BLaER1 (cell line): Measurements from ENCODE around the gene CLSTN2.

Experiments used
- H3K27ac ChIP-seq: shearing (Covaris generic); formaldehyde crosslinking; 2 replicates; pipeline ENCODE4 v1.8.1; 2022
- H3K27me3 ChIP-seq: shearing (Covaris generic); formaldehyde crosslinking; 2 replicates; pipeline ENCODE4 v1.8.1; 2022
- H3K36me3 ChIP-seq: shearing (Covaris generic); formaldehyde crosslinking; 2 replicates; pipeline ENCODE4 v1.8.1; 2022
- H3K4me1 ChIP-seq: shearing (Covaris generic); formaldehyde crosslinking; 2 replicates; pipeline ENCODE4 v1.8.1; 2022
- H3K4me2 ChIP-seq: shearing (Covaris generic); formaldehyde crosslinking; 2 replicates; pipeline ENCODE4 v1.8.1; 2022
- H3K4me3 ChIP-seq: shearing (Covaris generic); formaldehyde crosslinking; 2 replicates; pipeline ENCODE4 v1.8.1; 2022
- H3K9ac ChIP-seq: shearing (Covaris generic); formaldehyde crosslinking; 2 replicates; pipeline ENCODE4 v1.8.1; 2022
- H3K9me3 ChIP-seq: shearing (Covaris generic); formaldehyde crosslinking; 2 replicates; pipeline ENCODE4 v1.8.1; 2022
- H4K20me1 ChIP-seq: shearing (Covaris generic); formaldehyde crosslinking; 2 replicates; pipeline ENCODE4 v1.8.1; 2022
- Cebpa-rat ChIP-seq: shearing (Covaris generic); IDR thresholded peaks from 2 replicates; pipeline ENCODE4 v1.8.1; 2022

CLSTN2 gene

DNA sequence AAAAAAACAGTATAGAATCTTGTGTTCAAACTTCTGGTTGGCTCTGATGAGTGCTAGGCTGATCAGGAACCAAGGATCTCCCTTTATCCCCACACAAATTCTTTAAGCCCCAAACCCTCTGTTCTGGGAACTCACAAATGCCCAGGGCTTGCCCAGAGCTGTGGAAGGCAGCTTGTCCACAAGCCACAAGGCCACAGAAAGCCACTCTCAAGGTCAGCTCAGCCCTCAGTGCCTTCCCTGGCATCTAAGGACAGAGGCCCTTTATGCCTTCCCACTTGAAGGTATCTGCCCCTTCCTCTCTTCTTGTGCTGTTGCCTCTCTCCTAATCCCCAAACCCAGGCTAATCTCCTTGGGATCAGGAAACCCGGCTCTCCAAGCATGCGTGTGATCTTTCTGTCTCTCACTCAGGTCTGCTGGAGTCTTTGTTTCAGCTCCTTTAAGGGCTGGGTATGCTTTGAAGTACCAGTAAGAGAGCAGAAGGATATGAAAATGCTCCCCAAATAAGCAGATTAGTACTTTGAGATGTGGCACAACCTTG, 597.9 kb downstream of the CLSTN2 start:
- no peak for TF ChIP-seq Cebpa-rat
- Histone ChIP-seq H3K4me2 (no peak overlapping the region), H3K4me1 (no peaks in the 10 kb centered on the region), H4K20me1 (no peaks in the 10 kb centered on the region), H3K27me3 (no peaks in the 10 kb centered on the region), H3K9ac (no peak overlapping the region), H3K36me3 (no peaks in the 10 kb centered on the region), H3K9me3 (0 out of 2 replicates have a peak, but pooled peaks cover 4% of the 10 kb centered on the region), H3K4me3 (no peak overlapping the region), H3K27ac (no peak overlapping the region)

DNA sequence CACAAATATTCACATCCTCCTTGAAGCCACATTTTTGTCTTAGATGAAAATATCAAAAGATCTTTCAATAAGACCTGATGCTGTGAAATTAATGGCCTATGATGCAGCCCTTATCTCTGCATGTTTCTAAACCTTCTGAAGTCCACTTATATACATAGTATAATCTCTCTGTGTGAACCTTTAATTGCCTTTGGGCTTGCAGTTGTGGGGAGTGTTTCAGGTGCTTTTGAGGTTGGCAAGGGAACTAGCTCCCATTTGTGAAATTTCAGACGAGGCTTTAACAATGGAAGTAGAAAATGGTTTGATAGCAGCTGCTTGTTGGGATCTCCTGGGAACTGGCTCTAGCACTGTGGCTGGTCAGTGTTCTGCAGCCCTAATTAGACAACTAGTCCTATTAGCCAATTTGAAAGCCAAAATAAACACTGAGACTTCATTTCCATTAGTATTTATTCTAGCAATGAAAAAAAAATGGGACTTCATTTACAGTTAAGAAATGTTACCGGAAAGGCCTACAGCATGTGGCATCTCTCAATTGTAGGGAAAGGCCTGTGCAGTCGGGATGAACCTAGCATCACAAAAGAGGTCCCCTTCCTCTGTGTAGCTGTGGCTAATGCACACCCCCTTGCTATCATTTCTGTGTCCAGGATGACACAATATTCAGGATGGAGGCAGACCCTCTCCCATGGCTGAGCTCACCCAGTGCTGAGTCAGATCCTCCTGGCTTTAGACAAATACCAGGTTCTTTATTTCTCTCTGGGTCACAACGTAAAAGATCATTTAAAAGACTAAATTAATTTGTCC, 602.1 kb downstream of the CLSTN2 start:
- no peaks in the 10 kb centered on the region for H3K27me3 ChIP-seq
- H3K4me1 ChIP-seq: no peaks in the 10 kb centered on the region
- H3K27ac ChIP-seq: no peak overlapping the region
- TF ChIP-seq Cebpa-rat: no peak
- no peaks in the 10 kb centered on the region for H3K36me3 ChIP-seq
- no peak overlapping the region for H3K4me2 ChIP-seq
- H3K9me3 ChIP-seq: 0 out of 2 replicates have a peak, but pooled peaks cover 4% of the 10 kb centered on the region
- no peaks in the 10 kb centered on the region for H4K20me1 ChIP-seq
- H3K9ac ChIP-seq: no peak overlapping the region
- H3K4me3 ChIP-seq: no peak overlapping the region

GRCh38 chr3:140537727-140538082, 602.7 kb downstream of the CLSTN2 start:
- H3K36me3 ChIP-seq: no peaks in the 10 kb centered on the region
- H3K9ac ChIP-seq: no peak overlapping the region
- no peaks in the 10 kb centered on the region for H3K27me3 ChIP-seq
- no peaks in the 10 kb centered on the region for H4K20me1 ChIP-seq
- no peaks in the 10 kb centered on the region for H3K4me1 ChIP-seq
- no peak overlapping the region for H3K27ac ChIP-seq
- TF ChIP-seq Cebpa-rat: no peak
- H3K9me3 ChIP-seq: 0 out of 2 replicates have a peak, but pooled peaks cover 4% of the 10 kb centered on the region
- no peak overlapping the region for H3K4me2 ChIP-seq
- no peak overlapping the region for H3K4me3 ChIP-seq

DNA sequence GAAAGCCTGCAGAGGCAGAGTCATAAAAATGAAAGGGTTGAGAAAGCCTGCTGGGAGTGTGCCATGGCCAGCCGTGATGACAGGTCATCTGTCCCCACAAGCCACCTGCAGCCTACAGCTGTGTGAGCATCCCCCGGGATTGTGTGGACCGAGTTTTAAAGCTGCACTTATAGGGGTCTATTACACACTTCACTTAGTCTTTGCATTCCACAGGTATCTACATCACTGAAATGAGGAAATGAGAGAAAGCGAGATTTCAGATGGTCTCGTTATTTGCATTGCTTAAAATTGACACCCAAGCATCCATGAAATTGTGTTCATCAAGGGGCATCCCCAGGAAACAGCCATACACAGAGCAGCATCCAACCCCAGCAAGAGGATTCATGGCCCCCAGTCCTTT, 605.3 kb downstream of the CLSTN2 start:
- H3K4me3 ChIP-seq: no peak overlapping the region
- no peaks in the 10 kb centered on the region for H3K4me1 ChIP-seq
- H4K20me1 ChIP-seq: no peaks in the 10 kb centered on the region
- no peak overlapping the region for H3K4me2 ChIP-seq
- H3K27ac ChIP-seq: no peak overlapping the region
- no peak for TF ChIP-seq Cebpa-rat
- no peaks in the 10 kb centered on the region for H3K9me3 ChIP-seq
- no peak overlapping the region for H3K9ac ChIP-seq
- no peaks in the 10 kb centered on the region for H3K36me3 ChIP-seq
- no peaks in the 10 kb centered on the region for H3K27me3 ChIP-seq

DNA sequence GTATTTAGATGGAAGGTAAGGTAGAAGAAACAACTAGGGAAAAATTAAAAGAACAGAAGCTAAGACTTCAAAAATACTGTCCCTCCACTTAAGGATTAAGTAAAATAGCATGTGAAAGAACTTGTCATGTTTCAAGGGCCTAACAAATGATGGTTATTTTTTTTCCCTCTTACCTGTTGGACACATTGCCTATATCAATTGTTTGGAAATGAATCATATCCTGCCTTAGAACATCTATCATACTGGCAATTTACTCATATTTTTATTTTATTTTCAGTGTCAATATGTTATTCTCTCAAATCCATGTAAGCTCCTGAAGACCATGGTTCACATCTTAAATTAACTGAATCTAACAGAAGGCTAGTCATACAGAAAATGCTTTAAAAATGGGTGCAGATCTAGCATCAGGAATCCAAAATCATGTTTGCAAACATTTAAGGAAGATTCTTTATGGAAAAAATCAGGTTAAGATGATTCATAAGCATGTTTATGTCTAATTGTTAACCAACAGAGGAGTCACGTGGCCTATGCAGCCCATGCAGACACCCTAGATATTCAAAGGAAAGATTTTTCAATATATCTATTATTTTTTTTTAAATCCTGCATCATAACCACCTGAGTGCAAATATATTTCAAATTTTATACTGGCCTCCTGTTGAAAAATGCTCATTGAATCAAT, 607.1 kb downstream of the CLSTN2 start:
- H3K27me3 ChIP-seq: no peaks in the 10 kb centered on the region
- no peaks in the 10 kb centered on the region for H3K4me1 ChIP-seq
- H3K9ac ChIP-seq: no peak overlapping the region
- H3K27ac ChIP-seq: no peak overlapping the region
- no peak overlapping the region for H3K4me3 ChIP-seq
- no peak overlapping the region for H3K4me2 ChIP-seq
- no peaks in the 10 kb centered on the region for H4K20me1 ChIP-seq
- H3K9me3 ChIP-seq: no peaks in the 10 kb centered on the region
- no peaks in the 10 kb centered on the region for H3K36me3 ChIP-seq
- TF ChIP-seq Cebpa-rat: no peak

DNA sequence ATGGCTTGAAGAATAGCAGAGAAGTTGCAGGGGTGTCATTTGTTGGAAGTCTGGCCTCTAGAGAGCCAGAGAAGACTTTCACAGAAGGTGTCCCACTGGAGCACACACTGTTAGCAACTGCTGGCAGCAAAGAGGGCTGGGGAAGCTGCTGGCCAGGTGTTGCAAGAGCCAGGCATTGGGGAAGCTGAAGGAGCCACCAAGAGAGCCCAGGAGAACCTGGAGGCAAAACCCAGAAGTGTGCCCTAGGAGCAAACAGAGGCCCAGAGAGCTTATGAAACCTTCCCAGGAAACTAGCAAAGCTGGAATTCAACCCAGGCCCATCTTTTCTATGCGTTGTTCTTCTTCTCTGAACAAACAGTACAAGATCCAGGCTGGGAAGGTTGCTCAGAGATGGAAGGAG, 610.2 kb downstream of the CLSTN2 start:
- H3K27me3 ChIP-seq: no peaks in the 10 kb centered on the region
- no peak overlapping the region for H3K27ac ChIP-seq
- H3K9me3 ChIP-seq: no peaks in the 10 kb centered on the region
- TF ChIP-seq Cebpa-rat: no peak
- no peaks in the 10 kb centered on the region for H3K4me1 ChIP-seq
- no peaks in the 10 kb centered on the region for H4K20me1 ChIP-seq
- H3K4me2 ChIP-seq: no peak overlapping the region
- H3K36me3 ChIP-seq: no peaks in the 10 kb centered on the region
- H3K4me3 ChIP-seq: no peak overlapping the region
- no peak overlapping the region for H3K9ac ChIP-seq

- no peaks in the 10 kb centered on the region for H3K4me1 ChIP-seq
- TF ChIP-seq Cebpa-rat: no peak
- no peaks in the 10 kb centered on the region for H3K9me3 ChIP-seq
- no peak overlapping the region for H3K4me3 ChIP-seq
- H3K27ac ChIP-seq: no peak overlapping the region
- no peaks in the 10 kb centered on the region for H3K27me3 ChIP-seq
- H3K9ac ChIP-seq: no peak overlapping the region
- H3K4me2 ChIP-seq: no peak overlapping the region
- H4K20me1 ChIP-seq: no peaks in the 10 kb centered on the region
- no peaks in the 10 kb centered on the region for H3K36me3 ChIP-seq
Measured at GRCh38 chr3:140545756-140546155, 610.8 kb downstream of the CLSTN2 start.

- Histone ChIP-seq H3K4me3 (no peak overlapping the region), H3K27me3 (no peaks in the 10 kb centered on the region), H3K27ac (no peak overlapping the region), H3K9me3 (no peaks in the 10 kb centered on the region), H3K36me3 (no peaks in the 10 kb centered on the region), H3K9ac (no peak overlapping the region), H3K4me1 (no peaks in the 10 kb centered on the region), H3K4me2 (no peak overlapping the region), H4K20me1 (no peaks in the 10 kb centered on the region)
- no peak for TF ChIP-seq Cebpa-rat
Measured at GRCh38 chr3:140546649-140547048, 611.7 kb downstream of the CLSTN2 start.

DNA sequence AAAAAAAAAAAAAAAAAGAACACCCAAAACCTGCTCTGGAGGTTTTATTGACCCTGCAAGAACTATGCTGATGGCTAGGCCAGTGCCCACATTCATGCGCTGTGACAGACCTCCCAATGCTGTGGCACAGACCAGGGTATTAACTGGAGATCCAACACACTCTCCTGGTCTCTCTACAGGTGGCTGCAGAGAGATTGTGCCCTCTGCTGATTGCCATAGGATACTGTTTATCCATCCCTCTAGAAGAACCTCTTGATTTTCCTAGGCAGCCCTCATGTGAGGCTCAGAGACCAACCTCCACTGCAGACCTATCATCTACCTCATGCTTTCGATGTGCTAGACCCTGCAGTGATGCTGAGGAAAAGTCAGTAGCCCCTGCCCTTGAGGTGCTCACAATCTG, 617.4 kb downstream of the CLSTN2 start:
- H3K9me3 ChIP-seq: no peaks in the 10 kb centered on the region
- no peaks in the 10 kb centered on the region for H4K20me1 ChIP-seq
- no peaks in the 10 kb centered on the region for H3K36me3 ChIP-seq
- H3K27ac ChIP-seq: no peak overlapping the region
- no peak overlapping the region for H3K9ac ChIP-seq
- no peak overlapping the region for H3K4me3 ChIP-seq
- H3K4me1 ChIP-seq: no peaks in the 10 kb centered on the region
- H3K27me3 ChIP-seq: no peaks in the 10 kb centered on the region
- H3K4me2 ChIP-seq: no peak overlapping the region
- TF ChIP-seq Cebpa-rat: no peak

- Histone ChIP-seq H3K27me3 (no peaks in the 10 kb centered on the region), H3K9me3 (no peaks in the 10 kb centered on the region), H3K9ac (no peak overlapping the region), H3K36me3 (no peaks in the 10 kb centered on the region), H3K27ac (no peak overlapping the region), H4K20me1 (no peaks in the 10 kb centered on the region), H3K4me3 (no peak overlapping the region), H3K4me1 (no peaks in the 10 kb centered on the region), H3K4me2 (no peak overlapping the region)
- no peak for TF ChIP-seq Cebpa-rat
Measured at GRCh38 chr3:140552898-140553297, 617.9 kb downstream of the CLSTN2 start.
